Activated B cell treated with CpG ODN at 0.5 μM for 24 hours (primary cell): Measurements from ENCODE around the gene DDX50. TPM values are rescaled to one million over a fixed set of nuclear protein-coding genes. Genes with fewer than 3 reads are reported as not detected.
"Not testable (repeated sequence)": the region's sequence is repeated elsewhere in the genome, so short reads cannot be mapped to it uniquely, and the experiment has no call there.

Experiments used
- ATAC-seq: fragments of 200-7000 bp; cut with Tn5 transposase; one replicate; pipeline ENCODE4 v1.10.0; 2021; ENCODE audit warnings: low read depth, mild to moderate bottlenecking, moderate library complexity
- CTCF ChIA-PET: fragments of 350-600 bp; sonication (Branson Sonifier 250); formaldehyde crosslinking; loops from one replicate; lab custom pipeline; 2021; ENCODE audit warnings: antibody characterized with exemption; lab: Charles Lee
- POLR2A ChIA-PET: fragments of 350-600 bp; sonication (Branson Sonifier 250); formaldehyde crosslinking; loops from one replicate; lab custom pipeline; 2021; ENCODE audit warnings: antibody characterized with exemption; lab: Charles Lee
- DNase-seq: peaks from one replicate; pipeline ENCODE4 v3.0.0; 2022
- H3K27ac Mint-ChIP-seq: one replicate; pipeline ENCODE4 v1.8.0; 2020; ENCODE audit warnings: mixed read lengths
- H3K27me3 Mint-ChIP-seq: one replicate; pipeline ENCODE4 v1.8.0; 2021; ENCODE audit warnings: mixed read lengths
- H3K36me3 Mint-ChIP-seq: one replicate; pipeline ENCODE4 v1.8.0; 2021; ENCODE audit warnings: low read depth, mixed read lengths
- H3K4me1 Mint-ChIP-seq: one replicate; pipeline ENCODE4 v1.8.0; 2021; ENCODE audit warnings: mixed read lengths
- H3K4me3 Mint-ChIP-seq: one replicate; pipeline ENCODE4 v1.8.0; 2020; ENCODE audit warnings: mild to moderate bottlenecking, mixed read lengths
- H3K9me3 Mint-ChIP-seq: one replicate; pipeline ENCODE4 v1.8.0; 2020; ENCODE audit warnings: mixed read lengths
- intact Hi-C: fragments of 100-400 bp; cut with micrococcal nuclease; formaldehyde crosslinking; loops from one replicate; pipeline ENCODE4 v1.15.1; 2024
- total RNA-seq: library from RNA; stranded (reverse); gene quantifications from 2 replicates; pipeline ENCODE4 v1.2.3, GENCODE V29; 2022
- TF ChIP-seq, protein P1 (sequence below): fragments of 200-600 bp; IDR thresholded peaks from one replicate; pipeline ENCODE4 v1.8.0; 2022; ENCODE audit warnings: antibody characterized with exemption, mild to moderate bottlenecking

The DDX50 gene
- total RNA-seq, 1 donor from 2014 or later: 41.7 TPM

DNA sequence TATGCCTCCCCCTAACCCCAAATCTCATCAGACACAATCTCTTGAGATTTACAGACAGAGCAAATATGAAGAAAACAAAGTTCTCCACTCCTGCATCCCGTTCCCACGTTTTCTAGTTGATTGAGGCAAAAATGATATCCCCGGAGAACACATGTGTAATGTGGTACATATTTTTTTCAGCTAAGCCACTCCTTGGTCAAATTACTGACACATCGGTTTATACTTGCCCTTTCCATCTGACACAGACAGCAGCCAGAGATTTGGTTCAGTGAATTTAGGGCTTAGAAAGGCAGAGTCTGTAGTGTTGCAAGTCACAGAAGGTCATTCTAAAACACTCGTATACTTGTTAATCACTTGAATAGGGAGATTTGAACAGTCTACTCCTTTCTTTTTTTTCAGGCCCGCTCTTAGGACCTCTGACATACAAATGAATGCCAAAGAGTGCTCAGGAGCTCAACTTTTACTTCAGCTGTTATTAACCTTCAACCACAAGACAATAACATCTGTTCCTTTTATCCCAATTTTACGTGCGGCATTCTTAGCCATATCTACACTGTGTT lies 1.8 kb upstream of the DDX50 start:
- POLR2A ChIA-PET: interaction anchor here (0.5 to 0.6 kb wide), 3 partner anchors 12 to 350 kb away, joined by 3 to 6 read pairs (median 4); no protein-coding TSS in a partner anchor
- Mint-ChIP-seq H3K4me3 (no peak overlapping the region), H3K36me3 (peaks cover 12% of the 10 kb centered on the region), H3K27ac (peak overlapping the region; percentile 98), H3K9me3 (no peaks in the 10 kb centered on the region), H3K27me3 (no peaks in the 10 kb centered on the region), H3K4me1 (peaks cover 32% of the 10 kb centered on the region)
- ATAC-seq: no peak
- intact Hi-C loops: loop anchor here (5.0 kb wide), 1 partner anchor 687 kb away; no protein-coding TSS in a partner anchor
- TF ChIP-seq, protein P1, sequence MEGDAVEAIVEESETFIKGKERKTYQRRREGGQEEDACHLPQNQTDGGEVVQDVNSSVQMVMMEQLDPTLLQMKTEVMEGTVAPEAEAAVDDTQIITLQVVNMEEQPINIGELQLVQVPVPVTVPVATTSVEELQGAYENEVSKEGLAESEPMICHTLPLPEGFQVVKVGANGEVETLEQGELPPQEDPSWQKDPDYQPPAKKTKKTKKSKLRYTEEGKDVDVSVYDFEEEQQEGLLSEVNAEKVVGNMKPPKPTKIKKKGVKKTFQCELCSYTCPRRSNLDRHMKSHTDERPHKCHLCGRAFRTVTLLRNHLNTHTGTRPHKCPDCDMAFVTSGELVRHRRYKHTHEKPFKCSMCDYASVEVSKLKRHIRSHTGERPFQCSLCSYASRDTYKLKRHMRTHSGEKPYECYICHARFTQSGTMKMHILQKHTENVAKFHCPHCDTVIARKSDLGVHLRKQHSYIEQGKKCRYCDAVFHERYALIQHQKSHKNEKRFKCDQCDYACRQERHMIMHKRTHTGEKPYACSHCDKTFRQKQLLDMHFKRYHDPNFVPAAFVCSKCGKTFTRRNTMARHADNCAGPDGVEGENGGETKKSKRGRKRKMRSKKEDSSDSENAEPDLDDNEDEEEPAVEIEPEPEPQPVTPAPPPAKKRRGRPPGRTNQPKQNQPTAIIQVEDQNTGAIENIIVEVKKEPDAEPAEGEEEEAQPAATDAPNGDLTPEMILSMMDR: no peak
- CTCF ChIA-PET: no interaction called here
- DNase-seq: no peak

- Mint-ChIP-seq H3K9me3 (no peaks in the 10 kb centered on the region), H3K4me3 (peak overlapping the region; percentile 98), H3K27me3 (no peaks in the 10 kb centered on the region), H3K4me1 (peaks cover 38% of the 10 kb centered on the region), H3K27ac (peak overlapping the region; percentile 98), H3K36me3 (peaks cover 14% of the 10 kb centered on the region)
- peak; percentile 78 for DNase-seq
- intact Hi-C loops: loop anchor here (1.0 to 10.0 kb wide), 13 partner anchors 56 to 1051 kb away; partner anchors contain the start of genes CCAR1, DDX21, HERC4 and SIRT1
- POLR2A ChIA-PET: interaction anchor here (0.6 to 2.2 kb wide), 13 partner anchors 10 to 569 kb away, joined by 3 to 29 read pairs (median 4); partner anchors contain the start of genes CCAR1, DDX21, HNRNPH3 and SRGN
- CTCF ChIA-PET: no interaction called here
- TF ChIP-seq, protein P1: no peak
- no peak for ATAC-seq
Observed at GRCh38 chr10:68900427-68901104, 549 bp upstream of the DDX50 start.

DNA sequence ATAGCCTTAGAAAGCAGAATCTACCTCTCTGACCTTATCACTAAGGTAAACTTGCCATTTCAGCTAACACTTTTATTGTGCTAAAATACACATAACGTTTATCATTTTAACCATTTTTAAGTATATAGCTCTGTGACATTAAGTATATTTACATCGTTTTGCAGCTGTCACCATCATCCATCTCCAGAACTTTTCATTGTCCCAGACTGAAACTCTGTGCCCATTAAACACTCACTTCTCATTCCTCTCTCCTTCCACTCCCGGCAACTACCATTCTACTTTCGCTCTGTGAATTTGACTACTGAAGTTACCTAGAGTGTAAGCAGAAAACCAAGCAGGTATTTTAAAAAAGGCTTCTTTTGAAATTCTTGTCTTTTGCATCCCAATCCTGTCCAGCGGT lies 1.3 kb downstream of the DDX50 start:
- ChIA-PET POLR2A (no interaction called here), CTCF (no interaction called here)
- ATAC-seq (no peak), DNase-seq (no peak)
- H3K4me3 Mint-ChIP-seq: peak overlapping the region; percentile 98
- H3K27me3 Mint-ChIP-seq: no peaks in the 10 kb centered on the region
- intact Hi-C loops: loop anchor here (5.0 to 10.0 kb wide), 2 partner anchors 120 to 1018 kb away; partner anchors contain the start of gene SIRT1
- peaks cover 42% of the 10 kb centered on the region for H3K4me1 Mint-ChIP-seq
- TF ChIP-seq, protein P1: no peak
- H3K27ac Mint-ChIP-seq: peak overlapping the region; percentile 31
- H3K9me3 Mint-ChIP-seq: no peaks in the 10 kb centered on the region
- H3K36me3 Mint-ChIP-seq: peaks cover 26% of the 10 kb centered on the region

DNA sequence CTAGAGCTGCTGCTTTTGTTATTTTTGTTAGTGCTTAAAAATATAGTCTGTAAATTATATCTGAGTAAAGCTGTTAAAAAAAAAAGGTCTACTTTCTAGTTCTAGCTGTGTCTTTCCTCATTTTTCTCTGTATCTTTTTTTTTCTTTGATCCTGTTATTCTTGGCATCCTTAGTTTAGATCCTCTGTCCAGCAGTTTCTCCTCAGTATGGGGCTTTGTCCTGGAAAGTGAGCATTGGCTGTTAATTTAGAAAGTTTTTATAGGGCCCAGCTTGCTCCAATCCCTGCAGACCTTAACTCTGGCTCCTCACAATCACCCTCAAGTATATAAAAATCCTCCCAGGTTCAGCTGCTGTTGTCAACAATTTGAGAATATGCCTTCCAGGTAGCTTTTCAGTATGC lies 23.5 kb downstream of the DDX50 start:
- H3K4me1 Mint-ChIP-seq: peaks cover 3% of the 10 kb centered on the region
- ChIA-PET POLR2A (no interaction called here), CTCF (no interaction called here)
- no peaks in the 10 kb centered on the region for H3K9me3 Mint-ChIP-seq
- ATAC-seq (no peak), DNase-seq (no peak)
- intact Hi-C loops: no loop called here
- no peaks in the 10 kb centered on the region for H3K27me3 Mint-ChIP-seq
- TF ChIP-seq, protein P1: no peak
- no peak overlapping the region for H3K4me3 Mint-ChIP-seq
- H3K27ac Mint-ChIP-seq: no peak overlapping the region
- H3K36me3 Mint-ChIP-seq: peaks cover 53% of the 10 kb centered on the region

- Mint-ChIP-seq H3K4me3 (no peak overlapping the region), H3K27ac (no peak overlapping the region), H3K9me3 (no peaks in the 10 kb centered on the region), H3K36me3 (peaks cover 52% of the 10 kb centered on the region), H3K27me3 (no peaks in the 10 kb centered on the region), H3K4me1 (peaks cover 3% of the 10 kb centered on the region)
- no peak for DNase-seq
- no peak for ATAC-seq
- intact Hi-C loops: no loop called here
- ChIA-PET CTCF (no interaction called here), POLR2A (no interaction called here)
- TF ChIP-seq, protein P1: no peak
Observed at GRCh38 chr10:68925489-68925888, 24.4 kb downstream of the DDX50 start.

GRCh38 chr10:68929157-68929556 lies 28.0 kb downstream of the DDX50 start:
- H3K4me1 Mint-ChIP-seq, H3K27me3 Mint-ChIP-seq, CTCF ChIA-PET, H3K9me3 Mint-ChIP-seq, POLR2A ChIA-PET, H3K4me3 Mint-ChIP-seq, DNase-seq, ATAC-seq, H3K27ac Mint-ChIP-seq, intact Hi-C loops: not testable (repeated sequence)
- peaks cover 57% of the 10 kb centered on the region for H3K36me3 Mint-ChIP-seq

GRCh38 chr10:68929888-68930287 lies 28.8 kb downstream of the DDX50 start:
- DNase-seq, H3K27ac Mint-ChIP-seq, ATAC-seq, H3K9me3 Mint-ChIP-seq, H3K4me1 Mint-ChIP-seq, H3K4me3 Mint-ChIP-seq, CTCF ChIA-PET, H3K27me3 Mint-ChIP-seq, POLR2A ChIA-PET, intact Hi-C loops: not testable (repeated sequence)
- H3K36me3 Mint-ChIP-seq: peaks cover 54% of the 10 kb centered on the region
